Spleen (tissue), 11 donors: ENCODE data around the gene IL6R. TPM values are rescaled to one million over a fixed set of nuclear protein-coding genes. Genes with fewer than 3 reads are reported as not detected.

Experiments
- DNase-seq: peaks from one replicate; pipeline ENCODE4 v3.0.0-alpha.2; 2020
- H3K27ac ChIP-seq, 8 donors: fragments of 200-600 bp; sonication (generic) in 7 of 8; 1 replicate in 4 of 8; 2 replicates in 4 of 8; pipeline versions ENCODE4 v1.5.0 to v1.8.0; 2016 to 2021; ENCODE audit warnings: inconsistent platforms in 4 of 8, mild to moderate bottlenecking in 4 of 8, moderate library complexity in 1 of 8
- H3K27me3 ChIP-seq, 7 donors: fragments of 200-600 bp; sonication (generic) in 6 of 7; replicated peaks in 1 of 7; 1 replicate in 4 of 7; 2 replicates in 3 of 7; pipeline versions ENCODE4 v1.5.0 to v1.8.0; 2016 to 2021; ENCODE audit warnings: inconsistent platforms in 3 of 7, mild to moderate bottlenecking in 1 of 7
- H3K36me3 ChIP-seq, 6 donors: fragments of 200-600 bp; sonication (generic) in 5 of 6; 1 replicate in 4 of 6; 2 replicates in 2 of 6; pipeline versions ENCODE4 v1.5.0 to v1.8.0; 2016 to 2021; ENCODE audit warnings: inconsistent platforms in 2 of 6
- H3K4me1 ChIP-seq, 6 donors: fragments of 200-600 bp; sonication (generic) in 5 of 6; 1 replicate in 3 of 6; 2 replicates in 3 of 6; pipeline versions ENCODE4 v1.5.0 to v1.8.0; 2016 to 2021; ENCODE audit warnings: inconsistent platforms in 3 of 6
- H3K4me3 ChIP-seq, 8 donors: fragments of 200-600 bp; sonication (generic) in 7 of 8; 1 replicate in 4 of 8; 2 replicates in 4 of 8; pipeline versions ENCODE4 v1.5.0 to v1.8.0; 2016 to 2021; ENCODE audit warnings: inconsistent platforms in 4 of 8, mild to moderate bottlenecking in 4 of 8, moderate library complexity in 2 of 8
- H3K9me3 ChIP-seq, 8 donors: fragments of 200-600 bp; sonication (generic) in 7 of 8; 1 replicate in 4 of 8; 2 replicates in 4 of 8; pipeline versions ENCODE4 v1.5.0 to v1.8.0; 2016 to 2021; ENCODE audit warnings: inconsistent platforms in 4 of 8
- CTCF ChIP-seq, 11 experiments: fragments of 200-600 bp in 7 of 11; fragments of 450-650 bp in 4 of 11; sonication (generic) in 4 of 11; IDR thresholded peaks in 8 of 11; conservative IDR thresholded peaks in 3 of 11; 1 replicate in 7 of 11; 2 replicates in 4 of 11; pipeline versions ENCODE4 v1.4.0 to v1.8.0; 2016 to 2021; ENCODE audit warnings: antibody characterized with exemption in 11 of 11, inconsistent platforms in 4 of 11, mild to moderate bottlenecking in 1 of 11
- POLR2A ChIP-seq, 3 donors: fragments of 450-650 bp; IDR thresholded peaks; one replicate each; pipeline ENCODE4 v1.5.1; 2017; ENCODE audit warnings: antibody characterized with exemption in 3 of 3, mild to moderate bottlenecking in 1 of 3
- POLR2AphosphoS5 ChIP-seq, 3 donors: sonication (generic); formaldehyde crosslinking; IDR thresholded peaks; one replicate each; pipeline ENCODE4 v1.5.1; 2017; ENCODE audit warnings: antibody characterized with exemption in 3 of 3
- WGBS, 5 donors: extraction: QIAGEN DNeasy Blood & Tissue Kit in 3 of 5; methylation state at CpG; one replicate each; pipeline versions ENCODE4 v1.1.5 to v1.1.7; 2013 to 2018; 5-methylcytosine and 5-hydroxymethylcytosine counted together
- intact Hi-C: fragments of 100-400 bp; cut with DNase I; formaldehyde crosslinking; loops from one replicate; pipeline ENCODE4 v1.15.0; 2023; ENCODE audit warnings: low total_unique reads
- polyA plus RNA-seq, 3 donors: library from polyadenylated mRNA; stranded (reverse); fragments of 200-250 nt; gene quantifications; one replicate each; pipeline ENCODE4 v1.2.1, GENCODE V29; 2013
- total RNA-seq, 7 donors: library from RNA; depleted of rRNA in 3 of 7; stranded (reverse); fragments of >200 nt in 3 of 7; fragmentation: NEBNext Ultra II Directional in 4 of 7; extraction: Animal tissue kit (Norgen Biotek cat#: 25700) in 4 of 7; gene quantifications; one replicate each; pipeline versions ENCODE4 v1.1.0 to v1.2.1, GENCODE V29; 2016 to 2021
- donor health status: healthy with polysubstance abuse.
- donor health status: DM: no; HTN: no; CAD: no; lungs with moderate emphysema.
- donor health status: DM: no; HTN: no; CAD: no.
- donor health status: Bipolar disorder and iron deficiency.
- donor health status: healthy.
- donor health status: DM: no; HTN: no; CAD: no.
- donor health status: DM: yes; HTN: yes; CAD: no.

IL6R gene
- total and polyA plus RNA-seq, 10 donors = 2.8 to 74.5 (median 47.8) TPM

GRCh38 chr1:154405747-154406571, 816 bp downstream of the IL6R start:
- WGBS, 5 donors = 0 to 5% (median 4%) methylated on average over 22 to 40 of the region's 40 CpGs
- Histone ChIP-seq H3K4me3 (peak overlapping the region; percentile 52 to 77 (median 64)), H3K36me3 (no peaks in the 10 kb centered on the region), H3K27me3 (peaks cover 0 to 9% (median 0%) of the 10 kb centered on the region in 7 donors), H3K27ac (peak overlapping the region; percentile 82 to 99 (median 94)), H3K9me3 (no peaks in the 10 kb centered on the region), H3K4me1 (peaks cover 40 to 100% (median 97%) of the 10 kb centered on the region in 6 donors)
- DNase-seq = peak; percentile 91
- intact Hi-C loops = no loop called here
- TF ChIP-seq CTCF (IDR thresholded peaks at IDR 0.05 in 8 of 11, conservative IDR thresholded peaks at IDR 0.05 in 3 of 11) = peak in 8 of 11 experiments; percentile 4 to 54 (median 34)
- TF ChIP-seq POLR2AphosphoS5 (IDR thresholded peaks at IDR 0.05) = peak in 2 of 3 donors; percentile 29 to 48
- TF ChIP-seq POLR2A (IDR thresholded peaks at IDR 0.05) = no peak

- H3K4me1 ChIP-seq = peaks cover 40 to 100% (median 99%) of the 10 kb centered on the region in 6 donors
- H3K4me3 ChIP-seq = peak overlapping the region; percentile 52 to 77 (median 64)
- no peaks in the 10 kb centered on the region for H3K36me3 ChIP-seq
- intact Hi-C loops = no loop called here
- no peak for TF ChIP-seq POLR2A (IDR thresholded peaks at IDR 0.05)
- H3K27me3 ChIP-seq = peaks cover 0 to 9% (median 0%) of the 10 kb centered on the region in 7 donors
- H3K9me3 ChIP-seq = no peaks in the 10 kb centered on the region
- peak overlapping the region; percentile 82 to 99 (median 94) for H3K27ac ChIP-seq
- DNase-seq = no peak
These were observed 1.4 kb downstream of the IL6R start for GRCh38 chr1:154406572-154406879.

GRCh38 chr1:154406886-154407197, 1.7 kb downstream of the IL6R start:
- 57 to 78% (median 69%) methylated on average over 3 of the region's 3 CpGs for WGBS, 5 donors
- H3K36me3 ChIP-seq = no peaks in the 10 kb centered on the region
- H3K27ac ChIP-seq = peak overlapping the region; percentile 82 to 99 (median 94)
- intact Hi-C loops = no loop called here
- H3K4me1 ChIP-seq = peaks cover 40 to 100% (median 98%) of the 10 kb centered on the region in 6 donors
- H3K4me3 ChIP-seq = peak overlapping the region in 7 of 8 donors; percentile 52 to 77 (median 64)
- no peak for DNase-seq
- no peaks in the 10 kb centered on the region for H3K9me3 ChIP-seq
- peaks cover 0 to 9% (median 0%) of the 10 kb centered on the region in 7 donors for H3K27me3 ChIP-seq
- TF ChIP-seq POLR2AphosphoS5 (IDR thresholded peaks at IDR 0.05) (no peak), POLR2A (IDR thresholded peaks at IDR 0.05) (no peak), CTCF (IDR thresholded peaks at IDR 0.05 in 8 of 11, conservative IDR thresholded peaks at IDR 0.05 in 3 of 11) (no peak)

- Histone ChIP-seq H3K36me3 (no peaks in the 10 kb centered on the region), H3K27ac (peak overlapping the region; percentile 82 to 99 (median 94)), H3K4me1 (peaks cover 40 to 100% (median 93%) of the 10 kb centered on the region in 6 donors), H3K27me3 (peaks cover 0 to 9% (median 0%) of the 10 kb centered on the region in 7 donors), H3K4me3 (peak overlapping the region in 7 of 8 donors; percentile 52 to 77 (median 64)), H3K9me3 (no peaks in the 10 kb centered on the region)
- intact Hi-C loops = no loop called here
- TF ChIP-seq POLR2A (IDR thresholded peaks at IDR 0.05) (no peak), CTCF (IDR thresholded peaks at IDR 0.05 in 8 of 11, conservative IDR thresholded peaks at IDR 0.05 in 3 of 11) (no peak), POLR2AphosphoS5 (IDR thresholded peaks at IDR 0.05) (peak; percentile 24 to 48 (median 44))
- no peak for DNase-seq
- WGBS, 5 donors = 22 to 41% (median 27%) methylated on average over 11 of the region's 11 CpGs
These were observed 2.3 kb downstream of the IL6R start for GRCh38 chr1:154407198-154408091.
